Activated naive CD4-positive, alpha-beta T cell (primary cell): ENCODE measurements around the gene SPEG.

ENCODE experiments used
- DNase-seq, 4 experiments: peaks; one replicate each; lab custom pipeline; 2025; lab: John Stamatoyannopoulos, UW

The SPEG gene

DNA sequence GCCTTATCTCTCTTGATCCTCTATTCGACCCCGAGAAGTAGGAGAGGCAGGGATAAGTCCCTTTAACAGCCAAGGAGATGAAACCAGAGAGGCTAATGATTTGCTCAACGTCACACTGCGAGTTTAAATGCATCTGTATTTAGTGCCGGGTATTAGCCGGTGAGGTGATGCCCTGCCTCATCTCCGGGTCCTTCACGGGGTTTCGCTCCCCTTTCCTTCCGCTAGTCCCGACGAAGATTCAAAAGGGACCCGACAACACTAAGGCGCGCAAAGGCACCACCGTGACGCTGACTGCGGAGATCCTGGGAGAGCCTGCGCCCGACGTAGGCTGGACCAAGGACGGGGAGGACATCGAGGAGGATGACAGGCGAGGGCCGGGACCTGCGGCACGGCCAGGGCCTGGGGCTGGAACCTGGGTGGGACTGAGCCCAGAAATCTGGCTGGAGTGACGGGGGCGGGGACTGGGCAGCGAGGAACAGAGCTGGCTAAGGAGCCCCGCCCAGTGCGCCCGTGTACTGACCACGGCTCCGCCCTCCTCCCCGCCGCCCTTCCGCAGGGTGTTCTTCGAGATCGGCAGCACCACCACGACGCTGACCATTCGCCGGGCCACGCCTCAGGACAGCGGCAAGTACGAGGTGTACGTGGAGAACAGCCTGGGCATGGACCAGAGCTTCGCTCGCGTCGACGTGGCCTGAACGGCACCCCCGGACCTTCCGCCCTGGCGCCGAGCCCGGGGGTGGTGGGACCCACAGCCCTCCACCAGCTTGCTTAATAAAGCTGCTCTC is 63.0 kb downstream of the SPEG start:
- no peak for DNase-seq

GRCh38 chr2:219498280-219499057 is 63.8 kb downstream of the SPEG start, which contains the start of gene GMPPA:
TSS of gene GMPPA (plus strand) at chr2:219498891. CDS start at chr2:219499976, 1,085 bp downstream.
- peak; percentile 54 to 85 (median 75) for DNase-seq

GRCh38 chr2:219499058-219499307 is 64.3 kb downstream of the SPEG start:
- no peak for DNase-seq

DNA sequence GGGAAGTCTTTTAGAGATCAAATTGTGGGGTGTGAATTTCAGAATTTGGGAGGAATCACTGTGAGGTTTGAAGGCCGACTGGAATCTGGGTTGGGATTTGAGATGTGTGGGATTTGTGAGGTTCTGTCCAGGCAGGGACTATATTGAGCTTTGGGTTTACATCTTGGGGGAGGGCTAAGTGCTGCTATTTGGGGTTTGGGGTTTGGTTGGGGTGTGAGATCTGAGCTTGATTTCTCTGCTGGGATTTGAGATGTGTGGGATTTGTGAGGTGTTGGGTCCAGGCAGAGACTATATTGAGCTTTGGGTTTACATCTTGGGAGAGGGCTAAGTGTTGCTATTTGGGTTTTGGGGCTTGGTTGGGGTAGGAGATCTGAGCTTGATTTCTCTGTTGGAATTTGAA is 64.9 kb downstream of the SPEG start:
- DNase-seq = no peak

GRCh38 chr2:219500135-219500534 is 65.5 kb downstream of the SPEG start:
- no peak for DNase-seq

GRCh38 chr2:219501849-219502248 is 67.2 kb downstream of the SPEG start:
- no peak for DNase-seq

GRCh38 chr2:219502618-219503017 is 68.0 kb downstream of the SPEG start:
- DNase-seq = no peak

DNA sequence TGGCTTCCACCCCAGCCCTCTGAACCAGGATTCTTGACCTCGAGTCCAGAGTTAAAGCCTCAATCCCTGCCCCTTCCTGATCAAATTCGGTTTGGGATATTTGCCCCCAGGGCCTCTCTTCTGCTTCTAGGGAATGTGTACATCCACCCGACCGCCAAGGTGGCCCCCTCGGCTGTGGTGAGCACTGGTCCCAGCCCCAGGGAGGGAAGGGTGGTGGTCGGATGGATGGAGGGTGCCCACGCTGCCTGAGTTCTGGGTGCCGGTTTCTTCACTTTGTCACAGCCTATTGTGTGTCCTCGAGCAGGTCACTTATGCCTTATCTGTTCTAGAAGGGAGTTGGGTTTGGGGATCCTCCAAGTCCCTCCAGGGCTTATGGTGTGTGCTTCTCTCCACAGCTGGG is 70.9 kb downstream of the SPEG start:
- no peak for DNase-seq

- no peak for DNase-seq
These were observed 71.6 kb downstream of the SPEG start for GRCh38 chr2:219506153-219506801.

GRCh38 chr2:219506802-219507526 is 72.3 kb downstream of the SPEG start:
- DNase-seq = no peak

DNA sequence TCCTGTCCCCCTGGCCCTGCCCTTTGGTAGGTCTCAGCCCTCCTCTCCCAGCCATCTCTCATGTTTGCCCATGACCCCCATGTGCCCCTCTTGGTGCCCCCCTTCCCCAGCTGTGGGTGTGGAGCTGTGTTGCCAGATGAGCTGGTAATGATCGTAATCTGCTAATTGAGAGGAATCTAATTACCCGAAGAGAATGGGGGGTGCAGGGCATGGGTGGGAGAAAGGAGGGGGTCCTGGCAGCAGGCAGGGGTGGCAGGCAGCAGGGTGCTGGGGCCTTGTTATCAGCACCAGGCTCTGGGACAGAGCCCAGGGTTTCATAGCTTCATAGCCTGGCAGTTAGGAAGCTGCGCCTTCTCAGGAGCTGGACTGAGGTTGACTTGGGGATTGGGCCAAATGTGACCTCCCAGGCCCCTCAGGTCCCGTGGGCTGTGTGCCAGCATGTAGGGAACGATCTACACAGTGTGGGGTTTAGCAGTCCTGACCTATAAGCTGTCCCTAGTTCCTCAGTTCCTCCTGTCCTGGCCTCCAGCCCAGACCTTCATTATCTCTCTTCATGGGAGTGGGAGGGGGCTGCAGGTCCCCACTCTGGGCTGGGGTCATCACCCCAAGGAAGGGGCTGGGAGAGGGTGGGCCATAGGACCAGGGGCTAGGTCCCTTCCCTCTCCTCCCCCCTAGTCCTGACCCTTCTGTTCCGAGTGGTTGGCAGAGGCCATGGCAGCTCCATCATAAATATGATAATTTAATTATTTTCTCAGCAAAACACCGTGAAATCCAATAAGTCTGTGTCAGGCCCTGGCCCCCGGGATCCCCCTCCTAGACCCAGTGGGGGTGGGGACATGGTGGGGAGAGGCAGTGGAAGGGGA is 73.2 kb downstream of the SPEG start:
- DNase-seq = no peak

- no peak for DNase-seq
These were observed 73.7 kb downstream of the SPEG start for GRCh38 chr2:219508444-219508734.

GRCh38 chr2:219508971-219509779 is 74.5 kb downstream of the SPEG start:
- DNase-seq = no peak

GRCh38 chr2:219509780-219510511 is 75.3 kb downstream of the SPEG start:
- peak in 2 of 4 experiments; percentile 15 to 53 for DNase-seq

DNA sequence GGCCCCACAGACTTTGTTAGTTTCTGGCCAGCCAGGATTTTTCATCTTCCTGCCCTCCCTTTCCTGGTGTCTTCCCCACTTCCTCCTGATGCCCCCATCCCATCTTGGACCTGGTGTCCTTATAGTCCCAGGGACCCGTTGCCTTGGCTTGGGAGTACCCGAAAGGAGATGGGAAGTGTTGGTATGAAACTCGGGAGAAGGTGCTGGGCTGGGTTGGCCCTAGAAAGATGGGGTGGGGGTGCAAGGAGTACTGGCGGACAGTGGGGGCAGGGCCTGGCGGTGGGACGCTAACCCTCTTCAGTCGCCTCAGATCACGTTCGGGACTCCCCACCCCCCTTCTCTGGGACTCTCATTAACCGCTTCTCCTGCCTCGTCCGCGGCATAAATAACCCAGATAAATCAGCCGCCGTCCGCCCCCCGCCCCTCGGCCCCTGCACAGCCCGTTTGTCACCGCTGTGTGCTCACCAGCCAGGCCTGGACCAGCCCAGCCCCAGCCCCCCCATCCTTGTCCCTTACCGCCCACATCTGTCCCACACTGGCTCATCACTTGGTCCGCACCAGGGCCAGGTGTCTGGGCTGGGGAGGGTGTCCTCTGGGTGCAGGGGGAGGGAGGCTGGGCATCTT is 76.0 kb downstream of the SPEG start:
- DNase-seq = no peak

DNA sequence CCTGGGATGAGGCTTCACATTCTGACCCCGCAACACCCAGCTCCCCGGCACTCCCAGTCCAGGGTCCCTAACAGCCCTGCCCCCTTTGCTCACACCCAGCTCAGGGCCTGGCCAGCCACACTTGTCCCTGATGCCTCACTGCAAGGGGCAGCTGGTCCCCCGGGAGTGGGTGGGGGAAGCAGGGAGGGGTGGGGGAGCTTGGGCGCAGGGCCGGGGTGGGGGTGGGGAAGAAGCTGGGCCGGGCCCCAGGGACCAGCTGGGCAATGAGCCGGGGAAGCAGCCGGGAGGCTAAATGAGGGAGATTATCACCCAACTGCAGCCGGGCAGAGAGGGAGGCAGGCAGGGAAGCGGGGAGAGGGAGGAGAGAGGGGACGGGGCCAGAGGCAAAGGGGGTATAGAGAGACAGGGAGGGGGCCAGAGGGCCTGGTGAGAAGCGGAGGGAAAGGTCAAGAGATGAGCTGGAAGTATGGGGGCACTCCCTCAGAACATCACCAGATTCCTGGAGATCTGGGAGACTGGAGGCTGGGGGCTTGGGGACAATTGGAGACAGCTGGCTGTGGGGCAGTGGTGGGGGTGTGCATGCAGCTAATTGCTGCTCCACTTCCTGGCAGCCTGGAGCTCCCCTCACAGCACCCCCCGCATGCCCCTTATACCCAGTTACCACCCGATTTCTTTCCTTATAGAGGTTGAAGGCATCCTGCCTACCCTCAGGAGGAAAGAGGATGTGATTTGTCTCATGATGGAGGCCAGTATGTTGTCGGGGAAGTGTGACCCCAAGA is 77.1 kb downstream of the SPEG start:
- DNase-seq = no peak

- no peak for DNase-seq
These were observed 78.0 kb downstream of the SPEG start for GRCh38 chr2:219512524-219513216.

GRCh38 chr2:219513787-219514186 is 79.1 kb downstream of the SPEG start:
- no peak for DNase-seq
